ENCODE measurements around the gene CACNA1S. TPM values are rescaled to one million over a fixed set of nuclear protein-coding genes. Genes with fewer than 3 reads are reported as not detected.

The CACNA1S gene
- total RNA-seq, 1 donor from 2014 or later, result 0.07 TPM

- Mint-ChIP-seq H3K9me3 (ENCODE audit: unreplicated experiment) (peaks cover 2% of the 10 kb centered on the region), H3K4me3 (ENCODE audit: unreplicated experiment) (no peak overlapping the region), H3K27me3 (ENCODE audit: unreplicated experiment) (peaks cover 4% of the 10 kb centered on the region), H3K27ac (ENCODE audit: unreplicated experiment) (no peak overlapping the region), H3K36me3 (ENCODE audit: unreplicated experiment) (peaks cover 5% of the 10 kb centered on the region), H3K4me1 (ENCODE audit: low read depth, unreplicated experiment) (peaks cover 14% of the 10 kb centered on the region)
- no peak for DNase-seq
- TF ChIP-seq, protein P1, sequence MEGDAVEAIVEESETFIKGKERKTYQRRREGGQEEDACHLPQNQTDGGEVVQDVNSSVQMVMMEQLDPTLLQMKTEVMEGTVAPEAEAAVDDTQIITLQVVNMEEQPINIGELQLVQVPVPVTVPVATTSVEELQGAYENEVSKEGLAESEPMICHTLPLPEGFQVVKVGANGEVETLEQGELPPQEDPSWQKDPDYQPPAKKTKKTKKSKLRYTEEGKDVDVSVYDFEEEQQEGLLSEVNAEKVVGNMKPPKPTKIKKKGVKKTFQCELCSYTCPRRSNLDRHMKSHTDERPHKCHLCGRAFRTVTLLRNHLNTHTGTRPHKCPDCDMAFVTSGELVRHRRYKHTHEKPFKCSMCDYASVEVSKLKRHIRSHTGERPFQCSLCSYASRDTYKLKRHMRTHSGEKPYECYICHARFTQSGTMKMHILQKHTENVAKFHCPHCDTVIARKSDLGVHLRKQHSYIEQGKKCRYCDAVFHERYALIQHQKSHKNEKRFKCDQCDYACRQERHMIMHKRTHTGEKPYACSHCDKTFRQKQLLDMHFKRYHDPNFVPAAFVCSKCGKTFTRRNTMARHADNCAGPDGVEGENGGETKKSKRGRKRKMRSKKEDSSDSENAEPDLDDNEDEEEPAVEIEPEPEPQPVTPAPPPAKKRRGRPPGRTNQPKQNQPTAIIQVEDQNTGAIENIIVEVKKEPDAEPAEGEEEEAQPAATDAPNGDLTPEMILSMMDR (IDR thresholded peaks at IDR 0.05; ENCODE audit: partially characterized antibody, unreplicated experiment), result no peak
These were observed 34.6 kb upstream of the CACNA1S start for GRCh38 chr1:201146626-201147390.

DNA sequence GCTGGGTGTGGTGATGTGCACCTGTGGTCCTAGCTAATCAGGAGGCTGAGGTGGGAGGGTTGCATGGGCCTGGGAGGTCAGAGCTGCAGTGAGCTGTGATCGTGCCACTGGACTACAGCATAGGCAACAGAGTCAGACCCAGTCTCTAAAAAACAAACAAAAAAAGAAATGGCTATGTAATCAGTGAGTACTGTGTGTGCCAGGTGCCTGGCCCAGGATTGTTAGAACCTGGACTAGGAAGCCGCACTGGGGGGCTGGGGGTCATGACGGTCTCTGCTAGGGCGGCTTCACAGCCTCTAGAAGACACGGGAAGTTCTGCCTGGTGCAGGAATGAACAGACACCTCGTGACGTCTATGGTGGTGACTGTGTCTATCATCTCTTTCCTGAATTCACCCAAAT, 33.6 kb upstream of the CACNA1S start:
- peaks cover 4% of the 10 kb centered on the region for H3K27me3 Mint-ChIP-seq (ENCODE audit: unreplicated experiment)
- no peak overlapping the region for H3K27ac Mint-ChIP-seq (ENCODE audit: unreplicated experiment)
- H3K9me3 Mint-ChIP-seq (ENCODE audit: unreplicated experiment), result peaks cover 2% of the 10 kb centered on the region
- H3K36me3 Mint-ChIP-seq (ENCODE audit: unreplicated experiment), result peaks cover 1% of the 10 kb centered on the region
- H3K4me3 Mint-ChIP-seq (ENCODE audit: unreplicated experiment), result no peak overlapping the region
- H3K4me1 Mint-ChIP-seq (ENCODE audit: low read depth, unreplicated experiment), result peaks cover 12% of the 10 kb centered on the region
- TF ChIP-seq, protein P1 (IDR thresholded peaks at IDR 0.05; ENCODE audit: partially characterized antibody, unreplicated experiment), result no peak
- DNase-seq, result no peak

DNA sequence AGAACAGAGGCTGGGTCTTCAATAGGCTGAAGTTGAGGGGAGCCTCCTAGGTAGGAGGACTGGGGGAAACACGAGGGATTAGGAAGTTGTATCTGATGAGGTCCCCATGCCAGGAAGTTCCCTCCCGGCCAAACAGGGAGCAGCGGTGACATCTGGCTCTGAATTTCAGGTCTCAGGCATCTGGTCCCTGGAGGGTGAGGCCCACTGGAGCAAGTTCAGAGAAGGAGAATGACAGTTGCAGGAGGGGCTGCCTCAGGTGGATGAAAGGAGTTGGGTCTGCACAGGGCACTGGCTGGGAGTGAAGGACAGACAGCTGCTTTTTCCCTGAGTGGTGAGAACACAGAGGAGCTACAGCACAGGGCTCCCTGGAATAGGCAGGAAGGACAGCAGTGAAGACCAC, 32.9 kb upstream of the CACNA1S start:
- TF ChIP-seq, protein P1 (IDR thresholded peaks at IDR 0.05; ENCODE audit: partially characterized antibody, unreplicated experiment), result no peak
- DNase-seq, result no peak
- Mint-ChIP-seq H3K4me3 (ENCODE audit: unreplicated experiment) (peak overlapping the region; percentile 28), H3K27me3 (ENCODE audit: unreplicated experiment) (peaks cover 4% of the 10 kb centered on the region), H3K4me1 (ENCODE audit: low read depth, unreplicated experiment) (peaks cover 15% of the 10 kb centered on the region), H3K36me3 (ENCODE audit: unreplicated experiment) (no peaks in the 10 kb centered on the region), H3K27ac (ENCODE audit: unreplicated experiment) (no peak overlapping the region), H3K9me3 (ENCODE audit: unreplicated experiment) (peaks cover 2% of the 10 kb centered on the region)

- peak overlapping the region; percentile 28 for H3K4me3 Mint-ChIP-seq (ENCODE audit: unreplicated experiment)
These were observed 32.5 kb upstream of the CACNA1S start for GRCh38 chr1:201144701-201145100.

More at GRCh38 chr1:201144701-201145100, 32.5 kb upstream of the CACNA1S start:
- TF ChIP-seq, protein P1 (IDR thresholded peaks at IDR 0.05; ENCODE audit: partially characterized antibody, unreplicated experiment), result no peak
- Mint-ChIP-seq H3K27me3 (ENCODE audit: unreplicated experiment) (peaks cover 4% of the 10 kb centered on the region), H3K9me3 (ENCODE audit: unreplicated experiment) (peaks cover 2% of the 10 kb centered on the region), H3K36me3 (ENCODE audit: unreplicated experiment) (no peaks in the 10 kb centered on the region), H3K27ac (ENCODE audit: unreplicated experiment) (no peak overlapping the region), H3K4me1 (ENCODE audit: low read depth, unreplicated experiment) (peaks cover 19% of the 10 kb centered on the region)
- DNase-seq, result no peak
